DLD1 (cell line): ENCODE measurements around the gene BLVRB.
"Not testable (repeated sequence)": the region's sequence is repeated elsewhere in the genome, so short reads cannot be mapped to it uniquely, and the experiment has no call there.

Experiments used
- in situ Hi-C: cut with HindIII; loops from 2 replicates; pipeline ENCODE4 v1.10.0; 2017; ENCODE audit warnings: low sequenced_read_pairs

Gene BLVRB

GRCh38 chr19:40410030-40410389, 55.5 kb downstream of the BLVRB start:
- in situ Hi-C loops, result no loop called here

DNA sequence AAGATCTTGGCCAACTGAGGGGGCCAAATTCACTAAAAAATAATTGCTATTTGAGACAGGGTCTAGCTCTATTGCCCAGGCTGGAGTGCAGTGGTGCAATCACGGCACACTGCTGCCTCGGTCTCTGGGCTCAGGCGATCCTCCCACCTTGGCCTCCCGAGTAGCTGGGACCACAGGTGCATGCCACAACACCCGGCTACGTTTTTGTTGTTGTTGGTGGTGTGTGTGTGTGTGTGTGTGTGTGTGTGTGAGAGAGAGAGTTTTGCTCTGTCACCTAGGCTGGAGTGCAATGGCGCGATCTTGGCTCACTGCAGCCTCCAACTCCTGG, 57.0 kb downstream of the BLVRB start:
- in situ Hi-C loops, result not testable (repeated sequence)

- in situ Hi-C loops, result no loop called here
These were observed 57.6 kb downstream of the BLVRB start for GRCh38 chr19:40407714-40408597.

GRCh38 chr19:40403262-40403984, 62.1 kb downstream of the BLVRB start:
- in situ Hi-C loops, result no loop called here

GRCh38 chr19:40400559-40400958, 65.0 kb downstream of the BLVRB start:
- in situ Hi-C loops, result no loop called here

- in situ Hi-C loops, result no loop called here
These were observed 67.0 kb downstream of the BLVRB start for GRCh38 chr19:40398417-40399131.
